Endothelial cell of umbilical vein (primary cell): ENCODE data around the gene TMEM217. TPM values are rescaled to one million over a fixed set of nuclear protein-coding genes. Genes with fewer than 3 reads are reported as not detected.

Source experiments
- BruUV-seq: library from RNA; stranded (reverse); fragments of 400-500 nt; replicated peaks from 2 replicates; lab custom pipeline; 2021; lab: Mats Ljungman, UMichigan
- CTCF ChIA-PET: fragments of 300-600, 350-600 bp; sonication (Branson Sonifier 250); formaldehyde crosslinking; loops from one replicate; lab custom pipeline; 2021; ENCODE audit warnings: antibody characterized with exemption, inconsistent platforms; lab: Charles Lee
- POLR2A ChIA-PET: fragments of 300-600, 350-600 bp; sonication (Branson Sonifier 250); formaldehyde crosslinking; loops from one replicate; lab custom pipeline; 2021; ENCODE audit warnings: antibody characterized with exemption, inconsistent platforms; lab: Charles Lee
- DNase-seq: peaks from one replicate; pipeline ENCODE4 v3.0.0-alpha.2; 2011; ENCODE audit warnings: low read depth, low spot score
- FAIRE-seq: peaks from 2 replicates; lab custom pipeline; 2011; peaks lifted over from hg19 to GRCh38; lab: Jason Lieb, UNC
- H2AFZ ChIP-seq: 2 replicates; pipeline ENCODE4 v1.6.0; 2012; ENCODE audit warnings: low read depth, low read length, control low read depth, inconsistent platforms
- H3K27ac ChIP-seq: 2 replicates; pipeline ENCODE4 v1.5.1; 2011; ENCODE audit warnings: low read depth, mild to moderate bottlenecking, control low read depth, low read length, moderate library complexity; ENCODE audit not compliant: insufficient read depth
- H3K27me3 ChIP-seq, 2 experiments: 2 replicates each; pipeline versions ENCODE4 v1.6.0 to v1.6.1; 2011; ENCODE audit warnings: low read length in 2 of 2, mixed read lengths in 1 of 2; ENCODE audit not compliant: control insufficient read depth in 2 of 2, insufficient read depth in 2 of 2
- H3K36me3 ChIP-seq, 2 experiments: 2 replicates in 1 of 2; 3 replicates in 1 of 2; pipeline ENCODE4 v1.5.1; 2011; ENCODE audit warnings: low read length in 2 of 2, mild to moderate bottlenecking in 1 of 2, moderate library complexity in 1 of 2; ENCODE audit not compliant: control insufficient read depth in 2 of 2, insufficient read depth in 2 of 2; ENCODE audit errors: extremely low read depth in 1 of 2
- H3K4me1 ChIP-seq: 3 replicates; pipeline ENCODE4 v1.5.1; 2011; ENCODE audit warnings: mild to moderate bottlenecking, low read length; ENCODE audit not compliant: control insufficient read depth, insufficient read depth; ENCODE audit errors: extremely low read depth
- H3K4me2 ChIP-seq: 2 replicates; pipeline ENCODE4 v1.6.1; 2011; ENCODE audit warnings: low read length, control low read depth, mixed read lengths; ENCODE audit not compliant: insufficient read depth
- H3K4me3 ChIP-seq, 3 experiments: fragments of 200-600 bp in 1 of 3; sonication (generic), shearing (Covaris generic) in 1 of 3; replicated peaks in 1 of 3; 2 replicates each; pipeline ENCODE4 v1.5.1; 2011 to 2016; ENCODE audit warnings: control low read depth in 3 of 3, low read length in 3 of 3, mild to moderate bottlenecking in 2 of 3, inconsistent platforms in 1 of 3, low read depth in 1 of 3, moderate library complexity in 1 of 3; ENCODE audit not compliant: insufficient read depth in 1 of 3
- H3K79me2 ChIP-seq: 2 replicates; pipeline ENCODE4 v1.6.0; 2012; ENCODE audit warnings: low read length, inconsistent platforms; ENCODE audit not compliant: control insufficient read depth, insufficient read depth
- H3K9ac ChIP-seq: replicated peaks from 2 replicates; pipeline ENCODE3; 2011; ENCODE audit warnings: low read length, control low read depth; ENCODE audit not compliant: insufficient read depth; ENCODE audit errors: extremely low read depth
- H3K9me1 ChIP-seq: replicated peaks from 3 replicates; pipeline ENCODE4 v1.6.0; 2011; ENCODE audit warnings: mild to moderate bottlenecking, low read length; ENCODE audit not compliant: control insufficient read depth, insufficient read depth; ENCODE audit errors: extremely low read depth
- H3K9me3 ChIP-seq: replicated peaks from 2 replicates; pipeline ENCODE4 v1.5.1; 2012; ENCODE audit warnings: low read length, inconsistent platforms; ENCODE audit not compliant: control insufficient read depth, insufficient read depth
- H4K20me1 ChIP-seq: replicated peaks from 2 replicates; pipeline ENCODE3; 2011; ENCODE audit warnings: mild to moderate bottlenecking, low read length; ENCODE audit not compliant: control insufficient read depth, insufficient read depth; ENCODE audit errors: extremely low read depth
- EZH2 ChIP-seq: IDR thresholded peaks from 2 replicates; pipeline ENCODE4 v1.6.1; 2012; ENCODE audit warnings: borderline replicate concordance, low read depth, mild to moderate bottlenecking, moderate library complexity, low read length, inconsistent platforms; ENCODE audit not compliant: severe bottlenecking
- FOS ChIP-seq: IDR thresholded peaks from 2 replicates; pipeline ENCODE4 v1.6.1; 2011; ENCODE audit warnings: mild to moderate bottlenecking, low read length, moderate library complexity, borderline replicate concordance; ENCODE audit not compliant: insufficient read depth
- GATA2 ChIP-seq: IDR thresholded peaks from 2 replicates; pipeline ENCODE4 v1.7.0; 2011; ENCODE audit warnings: low read depth, mild to moderate bottlenecking, moderate library complexity, mixed read lengths, low read length; ENCODE audit not compliant: insufficient read length, insufficient read depth
- JUN ChIP-seq: IDR thresholded peaks from 2 replicates; pipeline ENCODE4 v1.6.1; 2011; ENCODE audit warnings: borderline replicate concordance, low read depth; ENCODE audit not compliant: insufficient read length, insufficient read depth
- MYC ChIP-seq: IDR thresholded peaks from one replicate; pipeline ENCODE4 v1.6.1; 2011; ENCODE audit warnings: mild to moderate bottlenecking, low read depth, low read length
- POLR2A ChIP-seq: IDR thresholded peaks from 2 replicates; pipeline ENCODE4 v1.6.1; 2012; ENCODE audit warnings: low read depth, mild to moderate bottlenecking, control low read depth, low read length
- POLR2AphosphoS5 ChIP-seq: IDR thresholded peaks from 2 replicates; pipeline ENCODE4 v1.6.1; 2012; ENCODE audit warnings: low read depth, mild to moderate bottlenecking, control low read depth, low read length, moderate library complexity; ENCODE audit not compliant: insufficient read depth
- dilution Hi-C: fragments of 300-500 bp; cut with MboI; formaldehyde crosslinking; loops from one replicate; pipeline ENCODE4 v1.15.0; 2019; ENCODE audit warnings: low sequenced_read_pairs; ENCODE audit not compliant: extremely low pct_ligation_motif_present
- intact Hi-C: fragments of 100-400 bp; cut with micrococcal nuclease; formaldehyde crosslinking; loops from one replicate; pipeline ENCODE4 v1.10.0; 2022
- polyA plus RNA-seq, 4 experiments: library from polyadenylated mRNA; depleted of rRNA in 3 of 4; stranded (reverse) in 3 of 4; unstranded in 1 of 4; fragments of >200 nt; gene quantifications; 2 replicates each; pipeline versions ENCODE4 v1.2.1 to v1.2.3, GENCODE V29; 2011 to 2012; ENCODE audit warnings: missing spikeins in 1 of 4
- total RNA-seq: library from RNA; stranded (reverse); gene quantifications from 2 replicates; pipeline ENCODE4 v1.2.3, GENCODE V29; 2021
- TF ChIP-seq, protein P1 (sequence below), 2 donors: IDR thresholded peaks; 1 replicate in 1 of 2; 2 replicates in 1 of 2; pipeline ENCODE4 v1.5.1; 2011; ENCODE audit warnings: low read length in 2 of 2, mild to moderate bottlenecking in 2 of 2, moderate library complexity in 2 of 2, control low read depth in 1 of 2, inconsistent platforms in 1 of 2, low read depth in 1 of 2; ENCODE audit not compliant: insufficient read depth in 1 of 2; ENCODE audit errors: extremely low read depth in 1 of 2
- TF ChIP-seq, protein P2 (sequence below): IDR thresholded peaks from 2 replicates; pipeline ENCODE4 v1.6.1; 2011; ENCODE audit not compliant: insufficient read depth, insufficient read length

The TMEM217 gene
- total and polyA plus RNA-seq, 2 donors (not counting 3 experiments of a cell fraction or from before 2014, with no cell fraction given) = 6.8 to 15.8 TPM

DNA sequence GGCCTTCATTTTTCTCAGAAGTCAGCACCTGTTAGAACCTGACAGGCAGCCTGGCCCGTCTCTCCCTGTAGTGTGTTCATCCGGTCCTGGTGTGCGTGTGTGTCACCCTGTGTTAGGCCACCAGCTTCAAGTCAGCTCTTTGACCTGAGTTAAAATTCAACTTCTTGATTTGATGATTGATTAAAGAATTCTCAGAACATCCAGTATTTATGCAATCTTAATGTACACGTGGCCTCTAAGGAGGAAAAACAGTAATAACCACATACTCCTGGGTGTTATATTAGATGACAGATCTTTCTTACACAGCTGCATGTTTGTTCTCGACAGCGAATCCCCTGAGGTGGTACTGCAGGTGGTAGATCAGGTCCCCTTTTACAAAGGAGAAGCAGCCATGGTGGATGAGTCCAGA lies 19.1 kb upstream of the TMEM217 start:
- TF ChIP-seq EZH2 (no peak), FOS (no peak), POLR2A (no peak), MYC (no peak), POLR2AphosphoS5 (no peak), GATA2 (no peak), JUN (no peak)
- TF ChIP-seq, protein P1, sequence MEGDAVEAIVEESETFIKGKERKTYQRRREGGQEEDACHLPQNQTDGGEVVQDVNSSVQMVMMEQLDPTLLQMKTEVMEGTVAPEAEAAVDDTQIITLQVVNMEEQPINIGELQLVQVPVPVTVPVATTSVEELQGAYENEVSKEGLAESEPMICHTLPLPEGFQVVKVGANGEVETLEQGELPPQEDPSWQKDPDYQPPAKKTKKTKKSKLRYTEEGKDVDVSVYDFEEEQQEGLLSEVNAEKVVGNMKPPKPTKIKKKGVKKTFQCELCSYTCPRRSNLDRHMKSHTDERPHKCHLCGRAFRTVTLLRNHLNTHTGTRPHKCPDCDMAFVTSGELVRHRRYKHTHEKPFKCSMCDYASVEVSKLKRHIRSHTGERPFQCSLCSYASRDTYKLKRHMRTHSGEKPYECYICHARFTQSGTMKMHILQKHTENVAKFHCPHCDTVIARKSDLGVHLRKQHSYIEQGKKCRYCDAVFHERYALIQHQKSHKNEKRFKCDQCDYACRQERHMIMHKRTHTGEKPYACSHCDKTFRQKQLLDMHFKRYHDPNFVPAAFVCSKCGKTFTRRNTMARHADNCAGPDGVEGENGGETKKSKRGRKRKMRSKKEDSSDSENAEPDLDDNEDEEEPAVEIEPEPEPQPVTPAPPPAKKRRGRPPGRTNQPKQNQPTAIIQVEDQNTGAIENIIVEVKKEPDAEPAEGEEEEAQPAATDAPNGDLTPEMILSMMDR (IDR thresholded peaks at IDR 0.05; ENCODE audit: extremely low read depth in 1 of 2, insufficient read depth in 1 of 2, low read depth in 1 of 2, low read length in 2 of 2) = no peak
- TF ChIP-seq, protein P2, sequence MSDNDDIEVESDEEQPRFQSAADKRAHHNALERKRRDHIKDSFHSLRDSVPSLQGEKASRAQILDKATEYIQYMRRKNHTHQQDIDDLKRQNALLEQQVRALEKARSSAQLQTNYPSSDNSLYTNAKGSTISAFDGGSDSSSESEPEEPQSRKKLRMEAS = no peak
- no peak for FAIRE-seq
- Histone ChIP-seq H3K9me3 (no peaks in the 10 kb centered on the region), H3K9ac (no peak overlapping the region), H3K9me1 (no peaks in the 10 kb centered on the region), H3K4me1 (no peaks in the 10 kb centered on the region), H3K79me2 (peaks cover 19% of the 10 kb centered on the region), H3K4me3 (no peak overlapping the region), H3K27ac (no peak overlapping the region), H4K20me1 (peaks cover 2% of the 10 kb centered on the region), H3K27me3 (no peaks in the 10 kb centered on the region), H2AFZ (no peak overlapping the region), H3K36me3 (peaks cover 2 to 9% of the 10 kb centered on the region in 2 experiments), H3K4me2 (no peak overlapping the region)
- POLR2A ChIA-PET = no interaction called here
- no TSS peak for BruUV-seq
- intact Hi-C loops (no loop called here), dilution Hi-C loops (no loop called here)
- no peak for DNase-seq
- CTCF ChIA-PET = no interaction called here
